ENCODE measurements around the gene BICRA. TPM values are rescaled to one million over a fixed set of nuclear protein-coding genes. Genes with fewer than 3 reads are reported as not detected.
"Not testable (repeated sequence)": the region's sequence is repeated elsewhere in the genome, so short reads cannot be mapped to it uniquely, and the experiment has no call there.

The BICRA gene
- 1.8 and 4.2 TPM in 2 replicates for total RNA-seq (2014; rRNA removed)
- polyA plus RNA-seq (2012), result 5.0 TPM

DNA sequence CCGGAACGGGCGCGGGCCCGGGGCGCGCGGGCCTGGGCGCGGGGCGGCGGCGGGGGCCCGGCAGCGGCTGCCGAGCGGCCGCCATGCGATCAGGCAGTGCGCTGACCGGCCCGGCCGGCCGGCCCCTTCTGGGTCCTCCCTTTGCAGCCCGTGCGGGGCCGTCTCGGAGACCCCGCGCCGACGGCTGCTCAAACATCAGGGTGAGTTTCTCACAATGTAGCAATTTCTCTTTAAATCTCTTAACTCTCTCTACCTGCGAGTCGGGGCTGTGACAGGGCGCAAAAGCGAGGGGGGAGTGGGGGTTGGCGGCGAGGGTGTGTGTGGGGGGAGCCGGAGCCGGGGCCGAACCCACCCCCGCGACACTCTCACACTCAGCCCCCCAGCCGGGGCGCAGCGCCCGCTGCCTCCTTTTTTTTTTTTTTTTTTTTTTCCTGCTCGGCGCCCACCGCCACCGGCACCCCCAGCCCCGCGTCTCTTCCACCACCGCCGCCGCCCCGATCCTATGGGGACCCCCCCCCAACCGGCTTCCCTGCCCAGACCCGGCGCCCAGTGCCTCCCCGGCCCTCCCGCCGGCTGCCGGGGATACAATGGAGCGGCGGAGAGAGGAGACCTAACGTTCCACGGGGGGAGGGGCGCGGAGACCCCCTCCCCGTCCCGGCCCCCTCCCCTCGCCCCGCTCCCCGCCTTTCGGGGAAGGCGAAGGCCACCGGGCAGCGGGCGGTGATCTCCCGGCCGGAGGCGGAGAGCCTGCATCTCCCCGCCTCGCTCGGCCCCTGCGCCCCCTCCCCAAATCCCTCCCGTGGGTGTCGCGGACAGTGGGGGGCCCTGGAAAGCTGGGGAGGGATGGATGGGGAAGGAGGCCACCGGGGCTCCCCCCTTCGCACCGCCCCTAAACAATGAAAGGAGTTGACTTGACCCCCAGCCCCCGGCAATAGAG, at the start of gene BICRA:
Gene BICRA, plus strand, starts transcription at position 166 of the 937 bp plus-strand sequence. CDS start 64,441 bp downstream, outside the sequence.
- peak; percentile 80 for DNase-seq (ENCODE audit: low read depth)

DNA sequence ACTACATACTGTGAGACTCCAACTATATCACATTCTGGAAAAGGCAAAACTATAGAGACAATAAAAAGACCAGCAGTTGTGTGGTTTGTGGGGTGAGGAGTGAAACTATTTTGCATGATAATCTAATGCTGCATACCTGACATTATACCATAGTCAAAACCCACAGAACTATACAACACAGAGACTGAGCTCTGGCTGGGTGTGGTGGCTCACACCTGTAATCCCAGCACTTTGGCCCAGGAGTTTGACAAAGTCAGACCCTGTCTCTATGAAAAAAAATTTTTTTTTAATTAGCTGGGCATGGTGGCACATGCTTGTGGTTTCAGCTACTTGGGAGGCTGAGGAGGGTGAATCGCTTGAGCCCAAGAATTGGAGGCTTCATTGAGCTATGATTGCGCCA, 47.9 kb upstream of the BICRA start:
- DNase-seq (ENCODE audit: low read depth), result no peak

DNA sequence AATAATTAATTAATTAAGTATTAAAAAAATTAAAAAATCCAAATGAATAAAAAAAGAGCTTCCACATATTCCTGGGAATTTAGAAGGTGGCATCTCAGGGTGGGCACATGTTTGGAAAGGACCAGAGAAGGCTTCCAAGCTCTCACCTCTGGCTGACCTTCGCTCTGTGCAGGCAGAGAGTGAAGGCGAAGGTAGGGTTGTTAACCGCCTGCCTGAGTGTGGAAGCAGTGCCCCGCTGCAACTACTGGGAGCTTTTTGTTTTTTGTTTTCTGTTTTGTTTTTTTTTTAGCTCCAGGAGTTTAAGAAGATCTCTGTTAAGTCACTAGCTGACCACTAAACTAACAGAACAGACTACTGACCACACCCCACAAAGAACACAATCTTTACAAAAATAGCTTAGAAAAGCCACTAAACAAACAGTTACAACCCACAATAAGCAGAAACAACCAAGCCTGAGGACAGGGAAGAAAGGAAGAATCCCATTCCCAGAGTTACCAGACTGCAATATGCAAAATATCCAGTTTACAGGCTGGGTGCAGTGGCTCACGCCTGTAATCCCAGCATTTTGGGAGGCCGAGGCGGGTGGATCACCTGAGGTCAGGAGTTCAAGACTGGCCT, 47.4 kb upstream of the BICRA start:
- DNase-seq (ENCODE audit: low read depth), result peak; percentile 73

DNA sequence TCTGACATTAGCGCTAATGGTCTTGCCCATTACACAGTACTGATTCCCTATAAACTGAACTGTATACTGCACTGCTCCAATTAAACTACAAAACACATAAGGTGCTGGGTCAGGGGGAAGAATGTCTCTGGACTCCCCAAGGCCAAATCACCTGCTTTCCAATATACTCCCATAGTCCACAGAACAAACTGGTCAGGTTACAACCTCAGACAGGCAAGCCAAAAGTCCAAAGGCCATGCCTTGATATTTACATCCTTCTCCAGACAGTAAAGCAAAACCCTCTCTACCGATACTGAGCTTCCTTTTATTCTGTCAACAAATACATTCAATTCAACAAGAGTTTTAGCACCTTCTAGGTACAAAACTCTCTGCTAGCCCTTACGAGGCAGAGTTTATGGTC, 44.9 kb upstream of the BICRA start:
- no peak for DNase-seq (ENCODE audit: low read depth)

DNA sequence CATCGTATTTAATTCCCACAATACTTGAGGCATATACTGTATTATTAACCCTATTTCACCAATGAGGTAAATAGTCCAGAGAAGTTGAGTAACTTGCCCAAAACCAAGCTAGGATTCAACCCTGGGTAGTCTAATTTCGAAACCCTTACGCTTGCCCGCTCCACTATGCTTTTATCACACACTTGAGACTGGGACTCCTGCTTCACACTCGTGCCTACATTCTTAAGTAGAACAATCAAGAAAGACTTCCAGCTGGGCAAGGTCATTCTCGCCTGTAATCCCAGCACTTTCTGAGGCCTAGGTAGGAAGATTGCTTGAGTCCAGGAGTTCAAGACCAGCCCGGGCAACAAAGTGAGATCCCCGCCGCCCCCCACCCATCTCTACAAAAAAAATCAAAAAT, 39.6 kb upstream of the BICRA start:
- DNase-seq (ENCODE audit: low read depth), result no peak

DNA sequence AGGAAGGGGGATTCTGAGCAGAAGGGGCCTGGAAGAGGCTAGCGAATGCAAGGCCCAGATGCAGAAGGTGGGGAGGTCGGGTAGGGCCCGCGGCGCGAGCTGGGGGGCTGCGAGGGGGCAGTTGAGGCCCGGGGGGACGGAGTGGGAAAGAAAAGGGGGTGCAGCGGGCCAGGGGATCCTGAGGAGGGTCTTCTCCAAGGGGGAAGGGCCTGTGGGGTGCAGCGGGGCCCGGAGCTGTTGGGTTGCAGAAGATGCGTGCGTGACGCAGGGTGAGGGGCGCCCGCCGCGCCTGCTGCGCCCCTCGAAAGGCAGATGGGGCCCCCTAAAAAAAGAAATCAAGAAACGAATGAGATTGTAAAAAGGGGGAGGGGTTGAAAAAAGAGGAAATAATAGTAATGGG, 36.3 kb upstream of the BICRA start:
- DNase-seq (ENCODE audit: low read depth), result no peak

DNA sequence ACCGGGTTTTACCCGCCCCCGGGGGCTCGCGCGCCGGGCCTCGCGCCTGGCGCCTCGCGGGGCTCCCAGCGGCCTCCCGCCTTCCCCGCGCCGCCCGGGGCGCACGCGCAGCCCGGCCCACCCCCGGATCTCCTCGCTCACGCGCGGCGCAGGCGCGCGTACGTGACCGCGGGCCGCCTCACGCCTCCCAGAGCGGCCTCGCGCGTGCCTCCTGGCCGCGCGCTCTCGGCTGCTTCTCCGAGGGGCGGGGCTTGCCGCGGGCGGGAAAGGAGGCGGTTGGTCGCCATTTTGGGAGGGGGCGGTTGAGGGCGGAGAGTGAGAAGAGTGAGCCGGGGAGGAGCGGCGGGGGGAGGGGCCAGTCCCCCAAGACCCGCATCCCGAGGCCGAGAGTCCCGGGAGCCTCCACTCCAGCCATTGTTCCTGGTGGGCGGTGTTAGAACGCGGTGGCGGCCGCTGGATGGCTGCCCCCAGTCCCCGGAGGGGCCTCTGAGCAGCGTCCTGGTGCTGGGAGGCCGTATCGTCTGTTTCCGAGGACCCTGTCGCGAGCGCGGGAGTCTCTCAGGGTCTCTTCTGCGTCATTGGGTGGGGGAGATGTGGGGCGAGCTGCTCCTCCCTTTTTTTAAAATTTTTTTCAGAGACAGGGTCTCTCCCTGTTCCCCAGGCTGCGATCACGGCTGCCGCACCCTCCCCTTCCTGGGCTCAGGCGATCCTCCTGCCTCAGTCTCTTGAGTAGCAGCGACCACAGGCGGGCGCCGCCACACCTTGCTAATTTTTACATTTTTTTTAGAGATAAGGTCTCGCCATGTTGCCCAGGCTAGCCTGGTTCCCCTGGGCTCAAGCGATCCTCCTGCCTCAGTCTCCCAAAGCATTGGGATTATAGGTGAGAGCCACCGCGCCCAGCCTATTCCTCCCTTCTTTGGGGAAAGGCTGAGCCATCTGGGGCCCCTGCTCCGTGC, 35.6 kb upstream of the BICRA start, which contains the start of gene ZNF541:
Gene ZNF541, minus strand, starts transcription at position 78 of the 956 bp plus-strand sequence. CDS start 17,292 bp downstream, outside the sequence.
- DNase-seq (ENCODE audit: low read depth), result no peak

DNA sequence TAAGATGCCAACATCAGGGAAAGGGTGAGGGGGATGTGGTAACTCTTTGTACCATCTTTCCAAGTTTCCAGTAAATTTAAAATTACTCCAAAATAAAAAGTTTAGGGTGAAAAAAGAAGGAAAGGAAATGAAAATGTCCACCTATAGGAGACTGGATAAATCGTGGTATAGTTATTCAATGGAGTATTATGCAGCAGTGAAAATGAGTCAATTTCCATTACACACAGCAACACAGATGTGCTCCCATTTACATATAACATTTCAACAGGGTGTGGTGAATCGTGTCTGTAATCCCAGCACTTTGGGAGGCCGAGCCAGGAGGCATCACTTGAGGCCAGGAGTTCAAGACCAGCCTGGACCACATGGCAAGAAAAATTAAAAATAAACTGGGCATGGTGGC, 28.5 kb upstream of the BICRA start:
- DNase-seq (ENCODE audit: low read depth), result no peak

DNA sequence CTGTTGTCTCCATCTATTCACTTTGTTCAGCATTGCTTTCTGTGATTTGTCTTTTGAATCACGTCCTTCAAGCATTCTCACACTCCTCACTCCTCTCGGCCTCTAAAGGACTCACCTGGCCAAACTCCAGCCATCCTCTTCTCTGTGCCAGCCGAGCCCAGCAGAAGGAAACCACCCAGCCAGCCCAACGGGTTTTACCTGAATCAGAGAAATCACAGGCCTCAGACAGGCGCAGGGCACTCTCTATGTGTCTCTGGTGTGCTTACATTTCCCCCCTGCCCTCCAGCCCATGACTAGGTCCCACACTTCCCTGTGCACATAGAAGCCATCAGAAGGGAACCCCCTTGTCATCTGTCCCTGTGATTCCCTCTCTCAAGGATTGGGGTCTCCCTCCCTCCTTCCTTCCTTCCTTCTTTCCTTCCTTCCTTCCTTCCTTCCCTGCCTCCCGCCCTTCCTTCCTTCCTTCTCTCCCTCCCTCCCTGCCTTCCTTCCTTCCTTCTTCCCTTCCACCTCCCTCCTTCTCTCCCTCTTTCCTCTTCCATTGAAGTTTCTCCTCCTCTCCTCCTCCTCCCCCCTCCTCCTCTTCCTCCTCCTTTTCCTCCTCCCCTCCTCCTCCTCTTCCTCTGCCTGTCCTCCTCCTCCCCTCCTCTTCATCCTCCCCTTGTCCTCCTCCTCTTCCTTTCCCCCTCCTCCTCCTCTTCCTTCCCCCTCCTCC, 27.2 kb upstream of the BICRA start:
- no peak for DNase-seq (ENCODE audit: low read depth)

DNA sequence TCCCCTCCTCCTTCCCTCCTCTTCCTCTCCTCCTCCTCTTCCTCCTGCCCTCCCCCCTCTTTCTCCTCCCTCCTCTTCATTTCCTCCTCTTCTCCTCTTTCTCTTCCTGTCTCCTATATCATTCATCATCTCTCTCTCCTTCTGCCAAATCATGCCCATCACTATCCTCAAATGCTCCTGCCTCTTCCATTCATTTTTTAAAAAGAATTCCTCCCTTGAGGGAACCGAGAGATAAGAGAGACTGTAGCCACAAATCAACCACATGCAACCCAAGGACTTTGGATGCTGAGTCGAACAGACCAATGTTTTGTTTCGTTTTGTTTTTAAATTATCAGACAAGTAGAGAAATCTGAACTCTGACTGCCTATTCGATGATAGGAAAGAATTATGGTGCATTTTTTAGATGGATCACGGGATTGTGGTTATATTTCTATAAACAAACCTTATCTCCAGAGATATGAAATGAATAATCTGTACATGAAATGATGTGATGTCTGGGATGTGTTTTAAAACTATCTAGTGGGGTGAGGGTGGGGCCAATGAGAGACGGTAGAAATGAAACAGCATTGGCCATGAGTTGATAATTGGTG, 26.5 kb upstream of the BICRA start:
- DNase-seq (ENCODE audit: low read depth), result no peak

DNA sequence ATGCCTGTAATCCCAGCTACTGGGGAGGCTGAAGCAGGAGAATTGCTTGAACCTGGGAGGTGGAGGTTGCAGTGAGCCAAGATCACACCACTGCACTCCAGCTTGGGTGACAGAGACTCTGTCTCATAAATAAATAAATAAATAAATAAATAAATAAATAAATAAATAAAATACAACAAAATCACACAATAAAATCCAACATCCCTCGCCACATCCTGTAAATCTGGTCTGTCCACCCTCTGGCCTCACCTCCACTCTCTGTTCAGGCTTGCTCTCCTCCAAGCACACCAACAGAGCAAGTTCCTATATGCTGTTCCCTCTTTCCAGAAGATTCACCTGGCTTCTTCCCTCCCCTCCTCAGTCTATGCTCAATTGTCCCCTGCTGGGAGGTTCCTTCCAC, 25.8 kb upstream of the BICRA start:
- not testable (repeated sequence) for DNase-seq (ENCODE audit: low read depth)

DNA sequence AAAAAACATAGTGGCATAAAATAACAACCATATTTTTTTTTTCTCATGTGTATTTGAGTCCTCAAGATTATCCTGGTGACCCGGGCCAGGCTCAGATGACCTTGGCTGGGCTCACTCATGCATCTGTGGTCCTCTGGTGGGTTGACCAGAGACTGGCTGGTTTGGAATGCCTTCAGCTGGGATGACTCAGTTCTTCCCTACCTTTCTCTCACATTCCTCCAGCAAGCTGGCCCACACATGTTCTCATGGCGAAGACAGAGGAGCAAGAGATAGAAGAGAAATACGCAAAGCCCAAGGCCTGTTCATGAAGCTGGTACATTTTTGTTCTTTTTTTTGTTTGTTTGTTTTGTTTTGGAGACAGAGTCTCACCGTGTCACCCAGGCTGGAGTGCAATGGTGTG, 21.6 kb upstream of the BICRA start:
- DNase-seq (ENCODE audit: low read depth), result peak; percentile 39

DNA sequence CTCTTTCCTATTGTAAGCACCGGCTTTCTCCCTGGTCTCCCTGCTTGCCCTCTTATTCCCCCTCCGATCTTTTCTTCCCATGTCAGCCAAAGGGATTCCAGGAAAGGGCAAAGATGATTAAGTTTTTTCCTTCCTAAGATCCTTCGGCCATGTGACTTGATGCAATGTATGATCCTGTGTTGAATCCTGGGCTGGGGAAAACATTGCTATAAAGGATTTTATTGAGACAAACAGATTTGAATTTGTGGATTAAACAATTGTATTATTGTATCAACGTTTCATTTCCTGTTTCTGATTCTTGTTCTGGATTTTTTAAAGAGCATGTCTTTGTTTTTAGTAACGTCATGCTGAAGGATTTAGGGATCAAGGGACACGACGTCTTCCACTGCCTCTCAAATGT, 19.1 kb upstream of the BICRA start:
- DNase-seq (ENCODE audit: low read depth), result no peak

DNA sequence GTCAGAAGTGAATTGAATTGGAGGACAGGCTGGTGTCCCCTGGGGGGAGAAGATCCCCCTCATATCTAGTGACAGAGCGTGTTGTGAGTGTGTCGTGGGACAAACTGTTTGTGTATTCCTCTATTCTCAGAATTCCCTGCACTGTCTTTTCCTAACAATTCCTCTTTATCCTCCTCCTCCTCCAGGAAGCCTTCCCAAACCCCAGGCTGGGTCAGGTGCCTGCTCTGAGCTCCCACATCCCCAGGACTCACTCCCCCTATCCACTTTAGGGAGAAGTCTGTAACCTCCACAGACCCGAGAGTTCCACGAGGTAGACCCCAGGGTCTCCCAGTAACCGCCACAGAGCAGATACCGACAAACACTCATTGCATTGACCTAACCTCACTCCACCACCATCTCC, 15.1 kb upstream of the BICRA start:
- no peak for DNase-seq (ENCODE audit: low read depth)

DNA sequence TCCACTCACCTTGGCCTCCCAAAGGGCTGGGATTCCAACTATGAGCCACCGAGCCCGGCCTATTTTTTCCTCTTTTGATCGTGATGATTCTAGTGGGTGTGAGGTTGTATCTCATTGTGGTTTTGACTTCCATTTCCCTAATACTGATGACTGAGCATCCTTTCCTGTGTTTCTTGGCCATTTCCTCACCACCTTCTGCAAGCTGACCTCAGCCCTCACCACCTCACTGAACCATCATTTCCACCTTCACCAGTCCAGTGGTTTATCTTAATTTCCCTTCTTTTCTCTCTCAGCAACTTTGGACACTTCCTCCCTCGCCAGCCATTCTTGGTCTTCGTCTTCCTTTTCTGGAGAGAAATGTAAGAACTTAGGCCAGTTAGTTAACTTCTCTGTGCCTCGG, 13.0 kb upstream of the BICRA start:
- no peak for DNase-seq (ENCODE audit: low read depth)

DNA sequence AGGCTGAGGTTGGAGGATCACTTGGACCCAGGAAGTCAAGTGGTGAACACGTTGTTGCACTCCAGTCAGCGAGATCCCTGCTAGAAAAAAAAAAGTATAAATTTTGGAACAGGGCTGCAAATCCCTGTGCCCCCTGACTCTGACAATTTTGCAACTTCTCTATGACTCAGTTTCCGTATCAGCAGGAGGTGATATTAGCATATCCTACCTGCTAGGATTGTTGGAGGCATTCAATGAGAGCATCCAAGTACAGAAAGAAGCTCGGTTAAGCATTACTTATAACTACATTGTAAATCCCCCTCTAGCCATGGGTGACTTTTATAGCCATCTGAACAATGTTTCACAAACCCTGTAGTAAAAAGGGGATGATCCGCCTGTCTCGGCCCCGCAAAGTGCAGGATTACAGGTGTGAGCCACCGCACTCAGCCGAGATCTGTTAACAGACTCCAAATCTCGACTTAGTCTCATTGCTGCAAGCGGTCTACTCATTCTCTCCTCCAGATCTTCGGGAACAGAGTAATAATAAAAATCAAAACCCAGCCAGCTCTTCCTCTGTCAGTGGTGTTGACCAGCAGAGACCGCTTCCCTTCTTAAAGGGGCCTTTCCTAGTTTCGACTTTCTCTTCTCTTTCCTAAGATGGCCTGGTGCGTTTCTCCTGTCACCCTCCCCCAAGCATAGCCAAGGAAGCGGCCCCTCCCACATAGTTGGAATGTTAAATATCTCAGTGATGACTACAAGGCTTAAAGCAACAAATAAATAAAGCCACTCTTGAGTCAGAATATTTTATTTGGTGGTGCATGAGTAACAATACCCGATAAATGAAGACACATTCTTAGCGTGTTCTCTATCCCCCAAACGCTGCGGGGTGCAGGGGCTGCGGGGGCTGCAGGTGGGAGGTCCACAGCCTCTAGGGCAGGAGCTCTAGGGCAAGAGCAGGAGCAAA, 10.3 kb upstream of the BICRA start:
- DNase-seq (ENCODE audit: low read depth), result peak; percentile 96

DNA sequence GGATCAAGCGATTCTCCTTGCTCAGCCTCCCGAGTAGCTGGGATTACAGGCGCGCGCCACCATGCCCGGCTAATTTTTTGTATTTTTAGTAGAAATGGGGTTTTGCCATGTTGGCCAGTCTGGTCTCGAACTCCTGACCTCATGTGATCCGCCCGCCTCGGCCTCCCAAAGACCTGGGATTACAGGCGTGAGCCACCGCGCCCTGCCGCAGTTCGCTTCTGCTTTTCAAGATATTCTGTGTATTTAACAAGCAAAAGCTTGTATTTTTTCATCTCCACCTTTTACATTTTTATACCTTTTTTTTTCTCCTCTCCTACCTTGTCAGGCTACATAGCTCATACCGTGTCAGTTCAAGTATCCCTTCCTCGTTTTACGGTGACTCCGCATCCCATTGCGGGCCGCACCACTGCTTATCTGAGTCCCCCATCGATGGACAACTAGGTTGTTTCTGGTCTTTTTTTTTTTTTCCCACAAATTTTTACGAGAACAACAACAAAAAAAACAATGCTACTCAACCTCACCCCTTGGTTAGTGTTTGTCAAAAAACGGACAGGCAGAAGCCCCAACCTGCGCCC, 9.2 kb upstream of the BICRA start:
- not testable (repeated sequence) for DNase-seq (ENCODE audit: low read depth)

DNA sequence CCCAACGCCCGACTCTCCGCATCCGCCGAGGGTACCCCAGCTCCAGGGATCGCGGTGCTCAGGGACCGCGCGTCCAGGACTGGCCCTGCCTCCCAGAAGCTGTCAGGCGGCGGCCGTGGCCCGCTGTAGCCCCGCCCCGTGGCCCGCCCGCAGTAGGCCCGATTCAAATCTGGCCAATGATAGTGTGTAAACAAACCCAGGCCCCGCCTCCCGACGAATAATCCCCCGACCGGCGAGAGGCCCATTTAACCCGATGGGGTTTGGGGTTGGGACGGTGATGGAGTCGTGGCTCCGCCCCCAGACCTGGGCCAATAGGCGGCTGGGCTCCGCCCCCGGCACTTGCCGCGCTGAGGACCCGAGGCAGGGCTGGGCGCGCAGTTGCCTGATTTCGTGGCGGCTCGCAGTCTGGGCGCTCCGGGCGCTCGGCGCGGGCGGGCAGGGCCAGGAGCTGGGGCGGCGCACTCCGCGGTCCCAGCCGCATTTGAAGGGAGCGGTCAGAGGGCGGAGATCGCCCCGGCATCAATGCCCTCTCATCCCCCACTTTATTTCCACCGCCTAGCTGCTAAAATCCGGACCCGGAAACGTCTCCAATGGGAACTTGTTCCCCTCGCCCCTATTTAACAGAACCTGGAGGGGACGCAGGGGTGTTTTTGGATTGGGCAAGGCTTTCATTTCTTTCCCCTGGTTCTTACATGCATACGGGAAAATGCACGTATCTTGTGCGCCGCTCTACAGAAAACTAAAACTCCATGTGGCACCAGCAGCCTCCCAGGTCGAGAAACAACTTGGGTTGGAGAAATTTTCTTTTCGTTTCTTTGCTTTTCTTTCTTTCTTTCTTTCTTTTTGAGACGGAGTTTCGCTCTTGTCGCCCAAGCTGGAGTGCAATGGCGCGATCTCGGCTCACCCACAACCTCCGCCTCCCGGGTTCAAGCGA, 8.4 kb upstream of the BICRA start:
- peak; percentile 99 for DNase-seq (ENCODE audit: low read depth)
